Measurements from ENCODE around the gene ZNF26. TPM values are rescaled to one million over a fixed set of nuclear protein-coding genes. Genes with fewer than 3 reads are reported as not detected.
A peak's percentile ranks its signal among the peaks of the same experiment; 100 is the strongest.

ZNF26 gene
- total and polyA plus RNA-seq, 10 of the 15 experiments (the other 5 are each of a cell fraction or from before 2014, with no cell fraction given) = 1.00 to 17.1 (median 10.5) TPM

DNA sequence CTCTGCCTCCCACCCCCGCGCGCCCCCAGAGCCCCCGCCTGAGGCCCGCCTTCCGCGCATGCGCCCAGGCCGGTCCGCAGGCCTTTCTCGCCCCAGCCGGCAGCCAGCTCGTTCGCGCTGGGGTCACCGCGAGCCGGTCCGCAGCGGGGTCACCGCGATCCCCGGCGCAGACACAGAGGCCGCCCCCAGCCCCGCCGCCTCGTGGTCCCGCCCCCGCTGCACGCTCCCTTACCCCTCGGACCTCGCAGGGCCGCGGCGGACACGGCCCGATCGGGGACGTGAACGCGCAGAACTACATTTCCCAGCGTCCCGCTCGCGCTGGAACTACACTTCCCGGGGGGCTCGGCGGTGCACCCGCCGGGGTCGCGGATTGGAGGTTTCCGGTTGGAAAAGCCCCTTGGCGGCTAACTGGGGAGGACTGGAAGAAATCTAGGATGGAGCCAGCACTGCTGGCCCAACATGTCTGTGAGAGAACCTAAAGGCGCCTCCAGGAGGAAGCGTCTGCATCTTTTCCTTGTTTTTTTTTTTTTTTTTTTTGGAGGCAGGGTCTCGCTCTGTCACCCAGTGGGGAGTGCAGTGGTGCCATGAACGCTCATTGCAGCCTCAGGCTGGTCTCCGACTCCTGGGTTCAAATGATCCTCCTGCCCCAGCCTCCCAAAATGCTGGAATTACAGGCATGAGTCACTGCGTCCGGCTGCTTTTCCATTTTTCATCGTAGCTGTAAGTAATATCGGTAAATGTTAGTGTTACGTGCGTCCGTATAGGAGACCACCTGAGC, 30.0 kb upstream of the ZNF26 start, which contains the start of gene ZNF605 (continued):
- TF ChIP-seq MYC (IDR thresholded peaks at IDR 0.05; ENCODE audit: insufficient read depth, insufficient read length, insufficient replicate concordance, low read length, severe bottlenecking) (no peak), MYB (IDR thresholded peaks at IDR 0.05; ENCODE audit: borderline replicate concordance, low read depth, low read length) (no peak), IRF4 (IDR thresholded peaks at IDR 0.05; ENCODE audit: low read depth, low read length) (no peak), EED (IDR thresholded peaks at IDR 0.05; ENCODE audit: low read depth) (peak; percentile 33; the same call in 1 of the 2 replicates), ZNF24 (IDR thresholded peaks at IDR 0.05) (no peak), ATF2 (IDR thresholded peaks at IDR 0.05; ENCODE audit: low read length) (no peak), SRF (IDR thresholded peaks at IDR 0.05; ENCODE audit: low read depth in 2 of 2, low read length in 2 of 2) (0 out of 4 replicates have a peak, but pooled peaks of 1 of the 2 experiments have one; percentile 46), CREB1 (IDR thresholded peaks at IDR 0.05; ENCODE audit: low read depth) (peak; percentile 77), MAX (IDR thresholded peaks at IDR 0.05; ENCODE audit: low read depth, low read length) (no peak), CBFB (IDR thresholded peaks at IDR 0.05; ENCODE audit: low read depth) (no peak), MLLT1 (IDR thresholded peaks at IDR 0.05) (no peak), ZNF274 (IDR thresholded peaks at IDR 0.05; ENCODE audit: insufficient read depth, insufficient read length) (no peak), CBX3 (IDR thresholded peaks at IDR 0.05; ENCODE audit: borderline replicate concordance, low read depth) (no peak), SMAD1 (IDR thresholded peaks at IDR 0.05; ENCODE audit: low read depth, partially characterized antibody) (no peak), RAD21 (IDR thresholded peaks at IDR 0.05; ENCODE audit: insufficient read depth, low read depth, low read length) (no peak), PML (IDR thresholded peaks at IDR 0.05; ENCODE audit: low read length) (no peak), SIX5 (IDR thresholded peaks at IDR 0.05; ENCODE audit: low read depth, low read length, severe bottlenecking) (peak; percentile 98), SKIL (IDR thresholded peaks at IDR 0.05; ENCODE audit: low read depth, poor library complexity, severe bottlenecking) (no peak), SIN3A (IDR thresholded peaks at IDR 0.05; ENCODE audit: low read depth, low read length) (no peak)
- TF ChIP-seq, protein P1, sequence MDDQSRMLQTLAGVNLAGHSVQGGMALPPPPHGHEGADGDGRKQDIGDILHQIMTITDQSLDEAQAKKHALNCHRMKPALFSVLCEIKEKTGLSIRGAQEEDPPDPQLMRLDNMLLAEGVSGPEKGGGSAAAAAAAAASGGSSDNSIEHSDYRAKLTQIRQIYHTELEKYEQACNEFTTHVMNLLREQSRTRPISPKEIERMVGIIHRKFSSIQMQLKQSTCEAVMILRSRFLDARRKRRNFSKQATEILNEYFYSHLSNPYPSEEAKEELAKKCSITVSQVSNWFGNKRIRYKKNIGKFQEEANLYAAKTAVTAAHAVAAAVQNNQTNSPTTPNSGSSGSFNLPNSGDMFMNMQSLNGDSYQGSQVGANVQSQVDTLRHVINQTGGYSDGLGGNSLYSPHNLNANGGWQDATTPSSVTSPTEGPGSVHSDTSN (IDR thresholded peaks at IDR 0.05; ENCODE audit: insufficient replicate concordance, low read depth, low read length) = no peak
